ENCODE results near the gene DLGAP1.
"Not testable (repeated sequence)": the region's sequence is repeated elsewhere in the genome, so short reads cannot be mapped to it uniquely, and the experiment has no call there.

Gene DLGAP1

GRCh38 chr18:3593381-3593903 is 861.7 kb downstream of the DLGAP1 start:
- DNase-seq: no peak

- DNase-seq: no peak
Measured at GRCh38 chr18:3592864-3593263, 862.2 kb downstream of the DLGAP1 start.

- DNase-seq: no peak
Measured at GRCh38 chr18:3590096-3590630, 864.9 kb downstream of the DLGAP1 start.

- DNase-seq: peak; percentile 69
Measured at GRCh38 chr18:3585656-3586509, 869.2 kb downstream of the DLGAP1 start.

- DNase-seq: no peak
Measured at GRCh38 chr18:3584897-3585460, 870.1 kb downstream of the DLGAP1 start.

- no peak for DNase-seq
Measured at GRCh38 chr18:3584266-3584861, 870.7 kb downstream of the DLGAP1 start.

- no peak for DNase-seq
Measured at GRCh38 chr18:3583873-3584247, 871.2 kb downstream of the DLGAP1 start.

GRCh38 chr18:3583106-3583872 is 871.8 kb downstream of the DLGAP1 start:
- DNase-seq: not testable (repeated sequence)

GRCh38 chr18:3581890-3582289 is 873.2 kb downstream of the DLGAP1 start:
- no peak for DNase-seq

- DNase-seq: not testable (repeated sequence)
Measured at GRCh38 chr18:3580523-3581025, 874.5 kb downstream of the DLGAP1 start.

GRCh38 chr18:3579701-3580100 is 875.4 kb downstream of the DLGAP1 start:
- no peak for DNase-seq

- no peak for DNase-seq
Measured at GRCh38 chr18:3578621-3579020, 876.5 kb downstream of the DLGAP1 start.

GRCh38 chr18:3577281-3577855 is 877.7 kb downstream of the DLGAP1 start:
- DNase-seq: no peak

GRCh38 chr18:3572761-3573160 is 882.3 kb downstream of the DLGAP1 start:
- no peak for DNase-seq

GRCh38 chr18:3566851-3567250 is 888.3 kb downstream of the DLGAP1 start:
- DNase-seq: no peak

GRCh38 chr18:3560755-3561154 is 894.4 kb downstream of the DLGAP1 start:
- DNase-seq: no peak

GRCh38 chr18:3554811-3555427 is 900.2 kb downstream of the DLGAP1 start:
- DNase-seq: no peak

GRCh38 chr18:3554091-3554601 is 901.0 kb downstream of the DLGAP1 start:
- DNase-seq: no peak

- DNase-seq: no peak
Measured at GRCh38 chr18:3552305-3552704, 902.8 kb downstream of the DLGAP1 start.

- DNase-seq: no peak
Measured at GRCh38 chr18:3547891-3548615, 907.1 kb downstream of the DLGAP1 start.

GRCh38 chr18:3546106-3546505 is 909.0 kb downstream of the DLGAP1 start:
- DNase-seq: no peak

Measured in activated CD8-positive, alpha-beta memory T cell treated with anti-CD3 and anti-CD28 coated beads, Interleukin-2, amount 50 U/mL, for 4 hours (primary cell).